Measurements from ENCODE around the gene MAN1C1. TPM values are rescaled to one million over a fixed set of nuclear protein-coding genes. Genes with fewer than 3 reads are reported as not detected.

Gene MAN1C1
- total and polyA plus RNA-seq, 10 of the 15 experiments (the other 5 are each of a cell fraction or from before 2014, with no cell fraction given): 0.12 to 0.56 (median 0.22) TPM; not detected in 3

- TF ChIP-seq STAT1 (conservative IDR thresholded peaks at IDR 0.05): no peak
Measured at GRCh38 chr1:25821112-25821476, 204.5 kb downstream of the MAN1C1 start (continued).

- Histone ChIP-seq H3K9ac (ENCODE audit: control insufficient read depth, insufficient read depth, low read length) (peak overlapping the region; percentile 93), H3K27ac (ENCODE audit: control insufficient read depth, insufficient read depth) (peak overlapping the region; percentile 73; the same call in 1 of the 2 replicates), H3K36me3 (ENCODE audit: control insufficient read depth in 2 of 2, insufficient read depth in 2 of 2, low read length in 1 of 2) (peaks cover 0 to 4% of the 10 kb centered on the region in 2 experiments; a peak in 3 of 4 replicates), H4K20me1 (ENCODE audit: control insufficient read depth, insufficient read depth) (no peaks in the 10 kb centered on the region), H3K4me2 (ENCODE audit: control insufficient read depth, insufficient read depth) (peak overlapping the region; percentile 91), H2AFZ (ENCODE audit: control insufficient read depth, low read depth, low read length) (no peak overlapping the region), H3K27me3 (replicated peaks in 1 of 2; ENCODE audit: control insufficient read depth in 2 of 2, insufficient read depth in 2 of 2, low read length in 1 of 2) (no peaks in the 10 kb centered on the region), H3K4me3 (peak overlapping the region; percentile 83), H3K4me1 (ENCODE audit: control insufficient read depth, insufficient read depth, low read length) (peaks cover 15% of the 10 kb centered on the region), H3K79me2 (ENCODE audit: control insufficient read depth, insufficient read depth, low read length) (peaks cover 26% of the 10 kb centered on the region), H3K9me3 (replicated peaks; ENCODE audit: control insufficient read depth, insufficient read depth, low read length) (no peaks in the 10 kb centered on the region)
- in situ Hi-C loops (cut with MboI): loop anchor here (5.0 to 25.0 kb wide), 2 partner anchors 176 to 409 kb away; partner anchors contain the start of genes PAFAH2 and RHCE
- intact Hi-C loops (cut with micrococcal nuclease; ENCODE audit: unreplicated experiment): loop anchor here (5.0 to 10.0 kb wide), 2 partner anchors 36 to 183 kb away; partner anchors contain the start of gene AUNIP
- ChIA-PET CTCF (interaction anchor here (0.7 to 5.3 kb wide), 6 partner anchors 12 to 301 kb away, joined by 3 to 24 read pairs (median 4); partner anchors contain the start of genes PAFAH2 and PAQR7), SMC1A (ENCODE audit: uncharacterized antibody, unreplicated experiment) (interaction anchor here (1.2 to 2.0 kb wide), 5 partner anchors 21 to 176 kb away, joined by 3 to 11 read pairs (median 4); partner anchors contain the start of gene PAFAH2), POLR2A (interaction anchor here (0.6 to 1.3 kb wide), 4 partner anchors 8 to 318 kb away, joined by 3 to 5 read pairs (median 4); no protein-coding TSS in a partner anchor), RAD21 (ENCODE audit: unreplicated experiment) (interaction anchor here (1.1 to 2.2 kb wide), 5 partner anchors 12 to 178 kb away, joined by 3 to 7 read pairs (median 3); partner anchors contain the start of gene PAQR7)
- ATAC-seq: no peak
- no peak for FAIRE-seq
- WGBS (ENCODE audit: insufficient coverage, insufficient replicate concordance, low lambda C conversion rate, missing lambda C conversion rate): 62% methylated on average over 5 of the region's 5 CpGs
- no peak for DNase-seq (ENCODE audit: low read depth, low spot score)
- BruUV-seq (replicated peaks): no TSS peak
- TF ChIP-seq YBX1 (IDR thresholded peaks at IDR 0.05) (no peak), NR2C2 (IDR thresholded peaks at IDR 0.05; ENCODE audit: borderline replicate concordance, control insufficient read depth, insufficient read length, low read depth) (no peak), CREB1 (IDR thresholded peaks at IDR 0.05; ENCODE audit: low read depth) (no peak), ZBTB33 (IDR thresholded peaks at IDR 0.05) (no peak), KDM1A (IDR thresholded peaks at IDR 0.05; ENCODE audit: borderline replicate concordance) (no peak), EP300 (IDR thresholded peaks at IDR 0.05; ENCODE audit: borderline replicate concordance in 1 of 2, control insufficient read depth in 1 of 2, low read depth in 2 of 2, low read length in 2 of 2) (no peak), MEF2B (IDR thresholded peaks at IDR 0.05; ENCODE audit: partially characterized antibody, poor library complexity, severe bottlenecking) (no peak), SIX5 (IDR thresholded peaks at IDR 0.05; ENCODE audit: low read depth, low read length, severe bottlenecking) (no peak), SPI1 (IDR thresholded peaks at IDR 0.05; ENCODE audit: borderline replicate concordance, insufficient read depth, low read depth, low read length) (no peak), CTCF (IDR thresholded peaks at IDR 0.05 in 2 of 3, conservative IDR thresholded peaks at IDR 0.05 in 1 of 3; ENCODE audit: control insufficient read depth in 2 of 3, extremely low read depth in 1 of 3, insufficient read depth in 1 of 3, low read depth in 3 of 3, low read length in 3 of 3) (no peak), MYC (IDR thresholded peaks at IDR 0.05; ENCODE audit: insufficient read depth, insufficient read length, insufficient replicate concordance, low read length, severe bottlenecking) (no peak), PML (IDR thresholded peaks at IDR 0.05; ENCODE audit: low read length) (no peak), SKIL (IDR thresholded peaks at IDR 0.05; ENCODE audit: low read depth, poor library complexity, severe bottlenecking) (no peak), CHD4 (IDR thresholded peaks at IDR 0.05) (no peak), ZBED1 (IDR thresholded peaks at IDR 0.05; ENCODE audit: borderline replicate concordance) (no peak)
Measured at GRCh38 chr1:25821630-25822091, 205.1 kb downstream of the MAN1C1 start.

Measured in GM12878 (cell line).